Retinal pigment epithelial cell (primary cell): ENCODE data around the gene IGSF6.
"Not testable (repeated sequence)": the region's sequence is repeated elsewhere in the genome, so short reads cannot be mapped to it uniquely, and the experiment has no call there.

Experiments used
- DNase-seq: peaks from one replicate; pipeline ENCODE4 v3.0.0-alpha.2; 2010; ENCODE audit warnings: low read depth
- H3K4me3 ChIP-seq: 2 replicates; pipeline ENCODE4 v1.5.1; 2011; ENCODE audit warnings: mild to moderate bottlenecking, low read length, control low read depth, moderate library complexity
- TF ChIP-seq, protein P1 (sequence below): conservative IDR thresholded peaks from 2 replicates; pipeline ENCODE4 v1.5.1; 2011; ENCODE audit warnings: low read depth, low read length, control low read depth, inconsistent platforms

IGSF6 gene

DNA sequence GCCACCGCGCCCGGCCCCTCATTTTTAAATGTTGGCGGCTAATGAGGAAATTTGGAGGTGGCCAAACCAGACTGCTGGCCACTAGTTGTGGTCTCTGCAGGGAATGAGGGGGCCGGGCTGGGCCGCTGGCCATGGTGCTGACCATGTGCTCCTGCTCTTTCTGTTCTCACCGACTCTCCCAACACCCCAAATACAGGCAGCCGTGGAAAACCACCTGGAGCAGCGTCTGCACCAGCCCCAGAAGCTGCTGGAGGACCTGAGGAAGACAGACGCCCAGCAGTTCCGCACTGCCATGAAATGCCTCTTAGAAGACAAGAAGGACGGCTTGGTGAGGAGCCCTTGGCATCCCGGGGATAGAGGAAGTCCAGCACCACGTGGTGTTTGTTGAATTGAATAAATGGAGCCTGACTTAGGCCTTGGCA lies 32.6 kb upstream of the IGSF6 start:
- TF ChIP-seq, protein P1, sequence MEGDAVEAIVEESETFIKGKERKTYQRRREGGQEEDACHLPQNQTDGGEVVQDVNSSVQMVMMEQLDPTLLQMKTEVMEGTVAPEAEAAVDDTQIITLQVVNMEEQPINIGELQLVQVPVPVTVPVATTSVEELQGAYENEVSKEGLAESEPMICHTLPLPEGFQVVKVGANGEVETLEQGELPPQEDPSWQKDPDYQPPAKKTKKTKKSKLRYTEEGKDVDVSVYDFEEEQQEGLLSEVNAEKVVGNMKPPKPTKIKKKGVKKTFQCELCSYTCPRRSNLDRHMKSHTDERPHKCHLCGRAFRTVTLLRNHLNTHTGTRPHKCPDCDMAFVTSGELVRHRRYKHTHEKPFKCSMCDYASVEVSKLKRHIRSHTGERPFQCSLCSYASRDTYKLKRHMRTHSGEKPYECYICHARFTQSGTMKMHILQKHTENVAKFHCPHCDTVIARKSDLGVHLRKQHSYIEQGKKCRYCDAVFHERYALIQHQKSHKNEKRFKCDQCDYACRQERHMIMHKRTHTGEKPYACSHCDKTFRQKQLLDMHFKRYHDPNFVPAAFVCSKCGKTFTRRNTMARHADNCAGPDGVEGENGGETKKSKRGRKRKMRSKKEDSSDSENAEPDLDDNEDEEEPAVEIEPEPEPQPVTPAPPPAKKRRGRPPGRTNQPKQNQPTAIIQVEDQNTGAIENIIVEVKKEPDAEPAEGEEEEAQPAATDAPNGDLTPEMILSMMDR = no peak
- no peak overlapping the region for H3K4me3 ChIP-seq
- DNase-seq = no peak

DNA sequence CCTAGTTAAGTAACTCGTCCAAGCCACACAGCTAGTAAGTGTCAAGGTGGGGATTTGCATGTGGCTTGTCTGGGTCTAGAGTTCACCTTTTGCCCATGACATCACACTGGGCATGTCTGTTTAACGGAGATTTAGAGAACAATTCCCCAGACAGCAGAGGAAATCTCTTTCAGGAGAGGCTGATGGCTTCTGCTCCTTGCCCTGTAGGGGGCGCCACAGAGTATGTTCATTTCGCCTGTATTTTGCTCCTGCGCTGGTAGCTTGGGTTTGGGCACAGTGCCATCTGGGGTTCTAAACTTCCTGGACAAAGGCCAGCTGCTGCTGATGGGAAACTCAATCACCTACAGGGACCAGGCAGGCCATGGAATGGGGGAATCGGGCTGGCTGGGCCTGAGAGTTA lies 31.8 kb upstream of the IGSF6 start:
- TF ChIP-seq, protein P1 = peak; percentile 51
- DNase-seq = no peak
- no peak overlapping the region for H3K4me3 ChIP-seq

DNA sequence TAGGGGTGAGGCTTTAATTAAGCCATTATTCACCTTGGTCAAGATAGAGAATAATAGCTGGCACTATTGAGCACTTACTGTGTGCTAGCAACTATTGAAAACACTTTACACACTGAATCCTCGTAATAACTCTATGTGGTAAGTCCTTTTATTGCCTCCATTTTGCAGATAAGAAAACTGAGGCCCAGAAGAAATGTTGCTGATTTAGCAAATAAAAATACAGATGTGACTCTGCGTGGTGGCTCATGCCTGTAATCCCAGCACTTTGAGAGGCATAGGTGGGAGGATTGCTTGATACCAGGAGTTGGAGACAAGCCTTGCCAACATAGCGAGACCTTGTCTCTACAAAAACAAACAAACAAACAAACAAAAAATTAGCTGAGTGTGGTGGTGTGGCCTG lies 30.8 kb upstream of the IGSF6 start:
- no peak overlapping the region for H3K4me3 ChIP-seq
- TF ChIP-seq, protein P1 = no peak
- DNase-seq = no peak

DNA sequence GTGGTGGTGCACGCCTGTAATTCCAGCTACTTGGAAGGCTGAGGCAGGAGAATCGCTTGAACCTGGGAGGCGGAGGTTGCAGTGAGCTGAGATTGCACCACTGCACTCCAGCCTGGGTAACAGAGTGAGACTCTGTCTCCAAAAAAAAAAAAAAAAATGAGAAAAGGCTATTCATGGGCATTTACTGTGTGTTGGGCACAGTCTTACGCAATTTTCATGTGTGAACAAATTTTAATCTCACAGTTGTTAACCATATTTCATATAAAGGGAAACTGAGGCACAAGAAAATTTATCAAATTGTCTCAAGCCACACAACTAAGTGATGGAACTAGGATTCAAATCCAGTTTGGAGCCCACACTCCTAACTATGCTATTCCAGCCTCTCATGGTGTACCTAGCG lies 28.3 kb upstream of the IGSF6 start:
- H3K4me3 ChIP-seq, DNase-seq: not testable (repeated sequence)

DNA sequence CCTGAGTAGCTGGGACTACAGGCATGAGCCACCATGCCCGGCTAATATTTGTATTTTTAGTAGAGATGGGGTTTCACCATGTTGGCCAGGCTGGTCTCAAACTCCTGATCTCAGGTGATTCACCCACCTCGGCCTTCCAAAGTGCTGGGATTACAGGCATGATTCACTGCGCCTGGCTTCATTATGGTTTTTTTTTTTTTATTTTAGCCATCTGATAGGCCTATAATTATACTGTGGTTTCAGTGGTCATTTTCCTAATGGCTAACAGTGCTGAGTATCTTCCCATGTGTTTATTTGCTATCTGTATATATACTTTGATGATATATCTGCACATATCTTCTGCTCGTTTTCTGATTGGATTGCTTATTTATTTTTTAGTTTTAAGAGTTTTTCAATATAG lies 22.0 kb upstream of the IGSF6 start:
- not testable (repeated sequence) for H3K4me3 ChIP-seq, DNase-seq

DNA sequence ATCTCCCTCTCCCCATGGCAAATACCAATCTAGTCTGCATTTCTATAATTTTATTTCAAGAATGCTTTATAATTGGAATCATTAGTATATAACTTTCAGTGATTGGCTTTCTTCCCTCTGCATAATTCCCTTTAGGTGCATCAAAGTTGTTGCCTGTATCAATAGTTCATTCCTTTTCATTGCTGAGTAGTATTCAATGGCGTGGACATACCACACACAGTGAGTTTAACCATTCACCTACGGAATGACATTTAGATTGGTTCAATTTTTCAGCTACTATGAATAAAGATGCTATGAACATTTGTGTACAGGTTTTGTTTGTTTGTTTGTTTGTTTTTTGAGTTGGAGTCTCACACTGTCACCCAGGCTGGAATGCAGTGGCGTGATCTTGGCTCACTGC lies 21.1 kb upstream of the IGSF6 start:
- TF ChIP-seq, protein P1 = no peak
- no peak overlapping the region for H3K4me3 ChIP-seq
- DNase-seq = no peak

DNA sequence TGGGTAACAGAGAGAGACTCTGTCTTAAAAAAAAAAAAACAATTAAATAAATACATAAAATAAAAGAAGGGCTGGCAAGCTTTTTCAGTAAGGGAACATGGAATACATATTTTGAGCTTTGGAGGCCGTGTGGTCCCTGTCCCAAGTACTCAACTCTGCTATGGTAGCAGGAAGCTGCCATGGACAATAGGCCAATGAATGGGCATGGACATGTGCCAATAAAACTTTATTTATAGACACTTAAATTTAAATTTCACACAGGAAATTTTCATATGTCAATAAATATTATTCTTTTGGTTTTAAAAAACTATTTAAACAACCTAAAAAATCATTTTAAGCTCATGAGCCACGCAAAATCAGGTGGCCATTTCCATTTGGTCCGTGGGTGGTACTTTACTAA lies 15.2 kb upstream of the IGSF6 start:
- TF ChIP-seq, protein P1 = no peak

DNA sequence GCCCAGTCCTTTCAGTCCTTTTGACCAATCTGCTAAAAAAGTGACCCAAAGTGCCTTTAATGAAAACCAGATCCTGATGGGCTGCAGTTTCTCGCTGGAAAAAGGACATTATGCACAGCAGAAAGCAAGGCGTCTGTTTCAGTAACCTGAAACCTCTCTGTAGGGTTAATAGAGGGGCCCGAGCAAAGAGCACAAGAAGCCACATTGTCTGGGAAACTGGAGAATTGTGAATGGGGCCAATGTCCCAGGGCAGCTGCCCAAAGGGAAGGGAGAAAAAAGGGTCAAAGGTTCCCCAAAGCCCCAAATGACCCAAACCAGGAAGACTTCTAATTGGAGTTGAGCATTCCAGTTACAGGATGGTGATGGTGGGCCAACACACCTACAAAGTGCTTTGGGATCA lies 14.4 kb upstream of the IGSF6 start:
- DNase-seq = no peak
- TF ChIP-seq, protein P1 = no peak
- H3K4me3 ChIP-seq = no peak overlapping the region

More for the DNA sequence above, 15.2 kb upstream of the IGSF6 start:
- H3K4me3 ChIP-seq = no peak overlapping the region
- no peak for DNase-seq
